HEK293T (cell line): Measurements from ENCODE around the gene DYNLRB2.

Experiments
- ARNT ChIP-seq: fragments of 450-650 bp; IDR thresholded peaks from 2 replicates; pipeline ENCODE4 v1.6.1; 2017; ENCODE audit warnings: mild to moderate bottlenecking
- BHLHE40 ChIP-seq: fragments of 450-650 bp; IDR thresholded peaks from 2 replicates; pipeline ENCODE4 v1.6.1; 2016; ENCODE audit warnings: mild to moderate bottlenecking, moderate library complexity, borderline replicate concordance
- CTBP1 ChIP-seq: fragments of 450-650 bp; IDR thresholded peaks from 2 replicates; pipeline ENCODE4 v1.6.1; 2016; ENCODE audit warnings: borderline replicate concordance
- ELF4 ChIP-seq: fragments of 450-650 bp; IDR thresholded peaks from 2 replicates; pipeline ENCODE4 v1.6.1; 2017; ENCODE audit warnings: antibody characterized with exemption
- FOXK2 ChIP-seq: fragments of 450-650 bp; IDR thresholded peaks from 2 replicates; pipeline ENCODE4 v1.6.1; 2016; ENCODE audit warnings: mild to moderate bottlenecking
- FOXM1 ChIP-seq: fragments of 450-650 bp; IDR thresholded peaks from 2 replicates; pipeline ENCODE4 v1.6.1; 2017; ENCODE audit warnings: mild to moderate bottlenecking, borderline replicate concordance
- L3MBTL2 ChIP-seq: fragments of 450-650 bp; conservative IDR thresholded peaks from 2 replicates; pipeline ENCODE4 v1.6.1; 2016; ENCODE audit warnings: mild to moderate bottlenecking
- LEF1 ChIP-seq: fragments of 450-650 bp; IDR thresholded peaks from 2 replicates; pipeline ENCODE4 v1.6.1; 2017; ENCODE audit warnings: mild to moderate bottlenecking, borderline replicate concordance
- NFRKB ChIP-seq: fragments of 450-650 bp; IDR thresholded peaks from 2 replicates; pipeline ENCODE4 v1.6.1; 2016; ENCODE audit warnings: mild to moderate bottlenecking, moderate library complexity
- SP1 ChIP-seq: fragments of 450-650 bp; IDR thresholded peaks from 2 replicates; pipeline ENCODE4 v1.6.1; 2017
- SUZ12 ChIP-seq: fragments of 450-650 bp; IDR thresholded peaks from 2 replicates; pipeline ENCODE4 v1.6.1; 2016; ENCODE audit warnings: mild to moderate bottlenecking
- TARDBP ChIP-seq: fragments of 450-650 bp; IDR thresholded peaks from 2 replicates; pipeline ENCODE4 v1.6.1; 2016
- ZNF384 ChIP-seq: fragments of 450-650 bp; IDR thresholded peaks from 2 replicates; pipeline ENCODE4 v1.6.1; 2016
- TF ChIP-seq, protein P1 (sequence below): fragments of 450-650 bp; IDR thresholded peaks from 2 replicates; pipeline ENCODE4 v1.6.1; 2016

DNA sequence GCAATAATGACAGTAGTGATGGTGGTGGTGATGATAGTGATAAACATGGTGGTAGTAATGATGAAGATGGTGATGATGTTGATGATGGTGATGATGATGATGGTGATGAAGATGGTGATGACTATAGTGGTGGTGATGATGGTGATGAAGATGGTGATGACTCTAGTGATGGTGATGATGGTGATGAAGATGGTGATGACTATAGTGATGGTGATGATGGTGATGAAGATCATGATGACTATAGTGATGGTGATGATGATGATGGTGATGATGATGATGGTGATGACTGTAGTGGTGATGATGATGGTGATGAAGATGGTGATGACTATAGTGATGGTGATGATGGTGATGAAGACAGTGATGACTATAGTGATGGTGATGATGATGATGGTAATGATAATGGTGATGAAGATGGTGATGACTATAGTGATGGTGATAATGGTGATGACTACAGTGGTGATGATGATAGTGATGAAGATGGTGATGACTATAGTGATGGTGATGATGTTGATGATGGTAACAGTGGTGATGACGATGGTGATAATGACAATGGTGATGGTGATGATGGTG lies 35.6 kb downstream of the DYNLRB2 start:
- TF ChIP-seq LEF1 (no peak), ELF4 (no peak), NFRKB (no peak), TARDBP (no peak), L3MBTL2 (no peak), SP1 (no peak), BHLHE40 (no peak), ZNF384 (no peak), SUZ12 (no peak), ARNT (no peak), CTBP1 (no peak), FOXM1 (no peak), FOXK2 (no peak)
- TF ChIP-seq, protein P1, sequence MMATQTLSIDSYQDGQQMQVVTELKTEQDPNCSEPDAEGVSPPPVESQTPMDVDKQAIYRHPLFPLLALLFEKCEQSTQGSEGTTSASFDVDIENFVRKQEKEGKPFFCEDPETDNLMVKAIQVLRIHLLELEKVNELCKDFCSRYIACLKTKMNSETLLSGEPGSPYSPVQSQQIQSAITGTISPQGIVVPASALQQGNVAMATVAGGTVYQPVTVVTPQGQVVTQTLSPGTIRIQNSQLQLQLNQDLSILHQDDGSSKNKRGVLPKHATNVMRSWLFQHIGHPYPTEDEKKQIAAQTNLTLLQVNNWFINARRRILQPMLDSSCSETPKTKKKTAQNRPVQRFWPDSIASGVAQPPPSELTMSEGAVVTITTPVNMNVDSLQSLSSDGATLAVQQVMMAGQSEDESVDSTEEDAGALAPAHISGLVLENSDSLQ: no peak
